ENCODE results near the gene SLC35B1.

Gene SLC35B1

DNA sequence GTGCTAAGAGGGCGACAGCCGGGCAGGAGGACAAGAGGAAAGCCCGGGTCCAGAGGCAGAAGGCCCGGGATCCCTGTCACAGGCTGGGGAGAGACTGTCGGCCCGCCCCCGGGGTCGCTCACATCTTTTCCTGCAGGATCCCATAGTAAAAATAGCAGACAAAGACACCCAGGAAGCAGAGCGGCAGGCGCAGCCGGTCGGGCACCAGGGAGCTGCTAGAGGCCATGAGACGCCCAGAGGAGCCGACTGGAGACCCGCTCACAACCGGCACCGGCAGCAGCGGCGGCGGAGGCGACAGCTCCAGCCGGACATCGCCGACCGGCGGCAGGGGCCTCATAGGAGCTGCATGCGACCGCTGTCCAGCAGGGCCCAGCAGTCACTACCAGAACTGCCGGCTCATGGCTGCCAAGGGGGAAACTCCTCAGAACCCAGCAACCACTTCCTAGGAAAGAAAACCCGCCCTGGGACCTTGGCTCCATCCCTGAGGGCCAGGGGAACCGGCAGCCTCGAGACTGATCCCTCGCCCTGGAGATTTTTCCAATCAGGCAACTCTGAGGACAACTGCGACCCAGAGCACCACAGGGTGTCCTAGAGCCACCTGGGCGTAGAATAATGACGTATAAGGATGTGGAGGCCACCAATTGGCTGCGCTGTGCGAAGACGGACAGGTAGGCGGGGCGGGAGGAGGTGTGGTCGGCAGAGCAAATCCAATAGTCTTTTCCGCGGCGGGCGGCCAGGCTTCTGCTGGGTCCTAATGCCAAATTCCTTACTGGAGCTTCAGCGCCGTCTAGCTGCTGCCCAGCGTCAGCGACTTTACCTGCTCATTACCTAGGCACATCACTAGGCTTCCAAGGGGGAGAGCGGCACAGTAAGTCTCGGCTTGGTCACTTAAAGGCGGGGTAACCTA, at the start of gene SLC35B1:
Gene SLC35B1, minus strand, starts transcription at position 357 of the 907 bp plus-strand sequence. Its CDS starts 131 bp downstream, at position 226.
- H3K9ac ChIP-seq (ENCODE audit: low read length) = peak within 1 kb of the TSS; percentile 72
- H3K36me3 ChIP-seq (ENCODE audit: insufficient read depth, low read length) = peaks cover 45% of the 10 kb centered on the region
- H3K4me3 ChIP-seq (ENCODE audit: low read depth in 1 of 2, low read length in 2 of 2) = peak within 1 kb of the TSS; percentile 95
- H3K9me3 ChIP-seq (ENCODE audit: low read length) = no peaks in the 10 kb centered on the region
- H3K27me3 ChIP-seq (ENCODE audit: control insufficient read depth in 1 of 2, insufficient read depth in 2 of 2, low read length in 2 of 2) = no peaks in the 10 kb centered on the region
- H3K27ac ChIP-seq (ENCODE audit: low read depth, low read length) = peak within 1 kb of the TSS; percentile 96
- H3K4me1 ChIP-seq (ENCODE audit: insufficient read depth, low read length) = peaks cover 26% of the 10 kb centered on the region

GRCh38 chr17:49757151-49757777, 49.5 kb upstream of the SLC35B1 start:
- Histone ChIP-seq H3K27me3 (ENCODE audit: control insufficient read depth in 1 of 2, insufficient read depth in 2 of 2, low read length in 2 of 2) (no peaks in the 10 kb centered on the region), H3K9me3 (ENCODE audit: low read length) (no peaks in the 10 kb centered on the region), H3K9ac (ENCODE audit: low read length) (no peak overlapping the region), H3K27ac (ENCODE audit: low read depth, low read length) (no peak overlapping the region), H3K36me3 (ENCODE audit: insufficient read depth, low read length) (no peaks in the 10 kb centered on the region), H3K4me3 (ENCODE audit: low read depth in 1 of 2, low read length in 2 of 2) (no peak overlapping the region), H3K4me1 (ENCODE audit: insufficient read depth, low read length) (peaks cover 46% of the 10 kb centered on the region)

- H3K9me3 ChIP-seq (ENCODE audit: low read length) = no peaks in the 10 kb centered on the region
- H3K27ac ChIP-seq (ENCODE audit: low read depth, low read length) = no peak overlapping the region
- H3K4me3 ChIP-seq (ENCODE audit: low read depth in 1 of 2, low read length in 2 of 2) = no peak overlapping the region
- H3K36me3 ChIP-seq (ENCODE audit: insufficient read depth, low read length) = no peaks in the 10 kb centered on the region
- no peaks in the 10 kb centered on the region for H3K27me3 ChIP-seq (ENCODE audit: control insufficient read depth in 1 of 2, insufficient read depth in 2 of 2, low read length in 2 of 2)
- H3K4me1 ChIP-seq (ENCODE audit: insufficient read depth, low read length) = peaks cover 38% of the 10 kb centered on the region
- H3K9ac ChIP-seq (ENCODE audit: low read length) = no peak overlapping the region
Measured at GRCh38 chr17:49756323-49757150, 48.8 kb upstream of the SLC35B1 start.

DNA sequence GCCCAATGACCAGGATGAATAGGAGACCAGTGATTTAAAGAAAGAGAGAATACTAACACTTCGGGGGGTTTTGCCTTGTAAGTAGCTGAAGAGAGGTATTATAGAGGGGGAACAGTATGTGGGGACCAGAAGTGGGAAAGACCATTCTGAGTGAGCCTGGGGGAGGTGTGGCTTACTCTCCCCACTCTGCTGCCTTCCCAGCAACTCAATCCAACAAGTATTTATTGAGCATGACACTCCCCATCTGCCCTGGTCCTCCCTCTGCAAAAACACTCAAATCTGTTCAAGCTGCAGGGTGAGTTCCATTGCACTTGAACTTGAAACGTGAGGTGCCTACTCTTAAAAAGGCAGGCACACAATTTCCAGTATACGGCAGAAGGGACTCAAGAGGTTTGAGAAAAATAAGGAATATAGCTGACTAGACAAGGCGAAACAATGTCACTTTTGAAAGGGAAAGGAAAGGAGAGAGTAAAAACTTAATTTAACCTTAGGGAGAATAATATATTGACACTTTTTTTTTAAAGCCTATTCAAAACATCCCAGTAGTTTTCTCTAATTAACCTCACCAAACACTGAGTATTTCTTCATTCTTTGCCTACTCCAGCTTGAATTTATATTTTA, 48.0 kb upstream of the SLC35B1 start:
- Histone ChIP-seq H3K9ac (ENCODE audit: low read length) (no peak overlapping the region), H3K36me3 (ENCODE audit: insufficient read depth, low read length) (no peaks in the 10 kb centered on the region), H3K4me1 (ENCODE audit: insufficient read depth, low read length) (peaks cover 31% of the 10 kb centered on the region), H3K27ac (ENCODE audit: low read depth, low read length) (no peak overlapping the region), H3K27me3 (ENCODE audit: control insufficient read depth in 1 of 2, insufficient read depth in 2 of 2, low read length in 2 of 2) (no peaks in the 10 kb centered on the region), H3K4me3 (ENCODE audit: low read depth in 1 of 2, low read length in 2 of 2) (no peak overlapping the region), H3K9me3 (ENCODE audit: low read length) (no peaks in the 10 kb centered on the region)

GRCh38 chr17:49753959-49754391, 46.2 kb upstream of the SLC35B1 start:
- Histone ChIP-seq H3K9me3 (ENCODE audit: low read length) (no peaks in the 10 kb centered on the region), H3K9ac (ENCODE audit: low read length) (no peak overlapping the region), H3K27ac (ENCODE audit: low read depth, low read length) (no peak overlapping the region), H3K27me3 (ENCODE audit: control insufficient read depth in 1 of 2, insufficient read depth in 2 of 2, low read length in 2 of 2) (no peaks in the 10 kb centered on the region), H3K4me3 (ENCODE audit: low read depth in 1 of 2, low read length in 2 of 2) (no peak overlapping the region), H3K4me1 (ENCODE audit: insufficient read depth, low read length) (peaks cover 14% of the 10 kb centered on the region), H3K36me3 (ENCODE audit: insufficient read depth, low read length) (no peaks in the 10 kb centered on the region)

- Histone ChIP-seq H3K36me3 (ENCODE audit: insufficient read depth, low read length) (no peaks in the 10 kb centered on the region), H3K9me3 (ENCODE audit: low read length) (no peaks in the 10 kb centered on the region), H3K4me3 (ENCODE audit: low read depth in 1 of 2, low read length in 2 of 2) (no peak overlapping the region), H3K9ac (ENCODE audit: low read length) (no peak overlapping the region), H3K27me3 (ENCODE audit: control insufficient read depth in 1 of 2, insufficient read depth in 2 of 2, low read length in 2 of 2) (no peaks in the 10 kb centered on the region), H3K4me1 (ENCODE audit: insufficient read depth, low read length) (peaks cover 14% of the 10 kb centered on the region), H3K27ac (ENCODE audit: low read depth, low read length) (no peak overlapping the region)
Measured at GRCh38 chr17:49752508-49752907, 44.7 kb upstream of the SLC35B1 start.

DNA sequence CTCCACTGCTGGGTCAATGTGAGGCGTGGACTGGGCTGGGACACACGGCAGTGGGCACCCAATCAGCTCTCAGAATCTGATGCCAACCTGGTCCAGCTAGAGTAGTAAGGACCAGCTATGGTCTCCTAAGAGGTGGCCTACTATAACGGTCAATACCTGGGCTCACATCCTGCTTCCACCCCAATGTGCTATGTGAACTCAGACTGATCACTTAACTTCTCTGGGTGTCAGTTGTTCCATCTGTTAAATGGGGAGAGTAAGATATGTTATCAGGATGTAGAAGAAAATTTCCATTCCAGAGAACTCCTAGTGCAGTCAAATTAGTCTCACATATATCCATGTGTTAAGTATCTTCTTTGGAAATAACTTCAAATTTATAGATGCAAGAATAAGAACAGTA, 42.0 kb upstream of the SLC35B1 start:
- H3K4me3 ChIP-seq (ENCODE audit: low read depth in 1 of 2, low read length in 2 of 2) = no peak overlapping the region
- no peak overlapping the region for H3K27ac ChIP-seq (ENCODE audit: low read depth, low read length)
- H3K9ac ChIP-seq (ENCODE audit: low read length) = no peak overlapping the region
- H3K36me3 ChIP-seq (ENCODE audit: insufficient read depth, low read length) = peaks cover 5% of the 10 kb centered on the region
- peaks cover 23% of the 10 kb centered on the region for H3K4me1 ChIP-seq (ENCODE audit: insufficient read depth, low read length)
- H3K27me3 ChIP-seq (ENCODE audit: control insufficient read depth in 1 of 2, insufficient read depth in 2 of 2, low read length in 2 of 2) = no peaks in the 10 kb centered on the region
- H3K9me3 ChIP-seq (ENCODE audit: low read length) = no peaks in the 10 kb centered on the region

- no peaks in the 10 kb centered on the region for H3K27me3 ChIP-seq (ENCODE audit: control insufficient read depth in 1 of 2, insufficient read depth in 2 of 2, low read length in 2 of 2)
- no peak overlapping the region for H3K27ac ChIP-seq (ENCODE audit: low read depth, low read length)
- no peak overlapping the region for H3K4me3 ChIP-seq (ENCODE audit: low read depth in 1 of 2, low read length in 2 of 2)
- peaks cover 23% of the 10 kb centered on the region for H3K4me1 ChIP-seq (ENCODE audit: insufficient read depth, low read length)
- peaks cover 5% of the 10 kb centered on the region for H3K36me3 ChIP-seq (ENCODE audit: insufficient read depth, low read length)
- no peak overlapping the region for H3K9ac ChIP-seq (ENCODE audit: low read length)
- no peaks in the 10 kb centered on the region for H3K9me3 ChIP-seq (ENCODE audit: low read length)
Measured at GRCh38 chr17:49748791-49749190, 41.0 kb upstream of the SLC35B1 start.

- Histone ChIP-seq H3K36me3 (ENCODE audit: insufficient read depth, low read length) (peaks cover 5% of the 10 kb centered on the region), H3K9ac (ENCODE audit: low read length) (no peak overlapping the region), H3K4me3 (ENCODE audit: low read depth in 1 of 2, low read length in 2 of 2) (no peak overlapping the region), H3K27ac (ENCODE audit: low read depth, low read length) (no peak overlapping the region), H3K27me3 (ENCODE audit: control insufficient read depth in 1 of 2, insufficient read depth in 2 of 2, low read length in 2 of 2) (no peaks in the 10 kb centered on the region), H3K9me3 (ENCODE audit: low read length) (no peaks in the 10 kb centered on the region), H3K4me1 (ENCODE audit: insufficient read depth, low read length) (peaks cover 23% of the 10 kb centered on the region)
Measured at GRCh38 chr17:49748223-49748622, 40.5 kb upstream of the SLC35B1 start.

DNA sequence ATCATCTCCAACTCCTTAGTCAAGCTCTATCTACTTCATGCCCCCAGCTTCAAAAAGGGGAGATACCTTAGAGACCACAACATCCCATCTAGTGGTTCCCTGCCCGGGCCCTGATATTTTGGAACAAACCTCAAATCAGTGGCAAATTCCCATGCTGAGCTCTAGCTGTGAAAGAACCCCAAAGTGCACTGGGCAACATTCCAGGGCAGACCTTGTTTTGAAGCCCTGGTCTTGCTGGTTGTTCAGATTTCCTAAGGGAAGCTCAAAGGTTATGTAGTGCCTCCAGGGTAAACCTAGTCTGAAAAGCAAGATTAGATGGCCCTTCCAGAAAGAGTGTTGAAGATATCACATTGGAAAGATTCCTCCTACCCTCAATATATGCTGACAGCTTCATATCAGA, 39.9 kb upstream of the SLC35B1 start:
- Histone ChIP-seq H3K27me3 (ENCODE audit: control insufficient read depth in 1 of 2, insufficient read depth in 2 of 2, low read length in 2 of 2) (no peaks in the 10 kb centered on the region), H3K4me1 (ENCODE audit: insufficient read depth, low read length) (peaks cover 29% of the 10 kb centered on the region), H3K4me3 (ENCODE audit: low read depth in 1 of 2, low read length in 2 of 2) (no peak overlapping the region), H3K36me3 (ENCODE audit: insufficient read depth, low read length) (peaks cover 5% of the 10 kb centered on the region), H3K9ac (ENCODE audit: low read length) (no peak overlapping the region), H3K27ac (ENCODE audit: low read depth, low read length) (no peak overlapping the region), H3K9me3 (ENCODE audit: low read length) (no peaks in the 10 kb centered on the region)
